ENCODE results near the gene UQCR11. TPM values are rescaled to one million over a fixed set of nuclear protein-coding genes. Genes with fewer than 3 reads are reported as not detected.

Gene UQCR11
- total and polyA plus RNA-seq, 2 of the 4 experiments (the other 2 are of a cell fraction): 29.2 to 177 TPM

- peaks cover 45% of the 10 kb centered on the region for H3K36me3 ChIP-seq (ENCODE audit: control insufficient read depth, insufficient read depth, low read length)
- no peaks in the 10 kb centered on the region for H3K4me1 ChIP-seq (ENCODE audit: control insufficient read depth, insufficient read depth, low read length)
- DNase-seq (no peak), ATAC-seq (ENCODE audit: low read depth) (no peak)
- H4K20me1 ChIP-seq (ENCODE audit: insufficient read depth, low read length): peaks cover 4% of the 10 kb centered on the region
- H4K8ac ChIP-seq (ENCODE audit: low read depth in 2 of 2, low read length in 2 of 2): no peak overlapping the region
- no peak overlapping the region for H2AFZ ChIP-seq (replicated peaks; ENCODE audit: low read length, poor library complexity)
- no peak overlapping the region for H3K27ac ChIP-seq (ENCODE audit: insufficient read depth, low read length)
- no peak overlapping the region for H2BK120ac ChIP-seq (ENCODE audit: low read depth, low read length)
- no peak overlapping the region for H3K23ac ChIP-seq (ENCODE audit: low read depth, low read length)
- no peaks in the 10 kb centered on the region for H3K27me3 ChIP-seq (ENCODE audit: control insufficient read depth, insufficient read depth, low read length)
- ChIA-PET CTCF (no interaction called here), POLR2A (ENCODE audit: unreplicated experiment) (no interaction called here)
- dilution Hi-C loops (cut with HindIII; ENCODE audit: low sequenced_read_pairs, unreplicated experiment): no loop called here
- no peak overlapping the region for H3K4ac ChIP-seq (ENCODE audit: low read depth, low read length)
- no peak overlapping the region for H3K14ac ChIP-seq (replicated peaks; ENCODE audit: low read depth, low read length)
- in situ Hi-C loops (cut with MboI; ENCODE audit: low sequenced_read_pairs): no loop called here
- intact Hi-C loops (cut with micrococcal nuclease): no loop called here
- WGBS, 2 experiments (ENCODE audit: extremely low coverage in 2 of 2, insufficient read length in 1 of 2): 92% methylated on average over 31 of the region's 41 CpGs; no CpG with 5 or more reads in 1 of the 2 experiments
- H4K91ac ChIP-seq (ENCODE audit: insufficient read depth, low read depth, low read length): no peak overlapping the region
- H3K4me3 ChIP-seq (ENCODE audit: insufficient read depth, low read depth, low read length): no peak overlapping the region
- H4K5ac ChIP-seq (ENCODE audit: low read depth, low read length): no peak overlapping the region
- BruUV-seq (replicated peaks): no TSS peak
- peak overlapping the region; percentile 28 for H2AK9ac ChIP-seq (replicated peaks; ENCODE audit: low read depth, low read length, poor library complexity)
- peaks cover 0 to 4% of the 10 kb centered on the region in 2 experiments; a peak in 1 of 4 replicates for H3K79me1 ChIP-seq (ENCODE audit: low read depth in 1 of 2, low read length in 2 of 2)
- H3K9ac ChIP-seq (ENCODE audit: low read depth, low read length): no peak overlapping the region
- no peak overlapping the region for H2AK5ac ChIP-seq (ENCODE audit: low read depth, low read length)
- no peak overlapping the region for H2BK20ac ChIP-seq (ENCODE audit: low read depth, low read length)
- no peak overlapping the region for H3K18ac ChIP-seq (ENCODE audit: low read depth, low read length)
- H3K4me2 ChIP-seq (ENCODE audit: low read depth, low read length): no peak overlapping the region
- H3K56ac ChIP-seq (ENCODE audit: extremely low read depth, insufficient read depth, low read length): no peak overlapping the region
- H3K9me1 ChIP-seq (ENCODE audit: insufficient read depth, low read length): no peaks in the 10 kb centered on the region
- H3K9me3 ChIP-seq (ENCODE audit: control insufficient read depth, insufficient read depth, low read length): no peaks in the 10 kb centered on the region
- TF ChIP-seq MAFK (IDR thresholded peaks at IDR 0.05; ENCODE audit: low read depth, low read length) (no peak), CEBPB (IDR thresholded peaks at IDR 0.05; ENCODE audit: low read depth, low read length) (no peak), FOS (IDR thresholded peaks at IDR 0.05; ENCODE audit: low read depth, low read length) (no peak), RFX5 (IDR thresholded peaks at IDR 0.05; ENCODE audit: low read depth, low read length) (no peak), CTCF (conservative IDR thresholded peaks at IDR 0.05; ENCODE audit: low read depth, low read length) (no peak), NFE2L2 (IDR thresholded peaks at IDR 0.05; ENCODE audit: low read depth, low read length) (no peak), RAD21 (IDR thresholded peaks at IDR 0.05; ENCODE audit: low read length) (no peak), MAZ (IDR thresholded peaks at IDR 0.05; ENCODE audit: borderline replicate concordance, low read depth, low read length) (no peak)
- no peak overlapping the region for H2BK15ac ChIP-seq (ENCODE audit: low read depth, low read length)
- H2BK5ac ChIP-seq (ENCODE audit: low read depth, low read length, poor library complexity, severe bottlenecking): no peak overlapping the region
These were observed 28.0 kb downstream of the UQCR11 start for GRCh38 chr19:1577090-1577928.

Measured in IMR-90 (cell line).